DOHH2 (cell line): ENCODE measurements around the gene SLC16A5.

ENCODE experiments used
- H3F3A ChIP-seq: fragments of 200-600 bp; sonication (generic), shearing (Covaris generic); 2 replicates; pipeline ENCODE4 v1.6.0; 2016; ENCODE audit warnings: antibody characterized with exemption, mild to moderate bottlenecking; ENCODE audit not compliant: control insufficient read depth, insufficient read depth
- H3K27ac ChIP-seq: fragments of 200-600 bp; sonication (generic); 2 replicates; pipeline ENCODE4 v1.5.1; 2014; ENCODE audit warnings: low read depth, mild to moderate bottlenecking, low read length, moderate library complexity
- H3K27me3 ChIP-seq: fragments of 200-600 bp; sonication (generic); 2 replicates; pipeline ENCODE4 v1.6.1; 2014; ENCODE audit warnings: mild to moderate bottlenecking, low read length, mixed read lengths; ENCODE audit not compliant: control insufficient read depth
- H3K36me3 ChIP-seq: fragments of 200-600 bp; sonication (generic); 2 replicates; pipeline ENCODE4 v1.6.1; 2014; ENCODE audit warnings: mild to moderate bottlenecking, low read length, moderate library complexity, mixed read lengths; ENCODE audit not compliant: control insufficient read depth
- H3K4me1 ChIP-seq: fragments of 200-600 bp; sonication (generic); 2 replicates; pipeline ENCODE4 v1.6.1; 2014; ENCODE audit warnings: mild to moderate bottlenecking, low read length, mixed read lengths; ENCODE audit not compliant: control insufficient read depth
- H3K4me2 ChIP-seq: fragments of 200-600 bp; sonication (generic); 2 replicates; pipeline ENCODE4 v1.6.0; 2014; ENCODE audit warnings: mild to moderate bottlenecking, low read length, moderate library complexity
- H3K4me3 ChIP-seq: fragments of 200-600 bp; sonication (generic); 2 replicates; pipeline ENCODE4 v1.5.1; 2014; ENCODE audit warnings: mild to moderate bottlenecking, low read length, mixed read lengths
- H3K79me2 ChIP-seq: fragments of 200-600 bp; sonication (generic); 2 replicates; pipeline ENCODE4 v1.6.1; 2014; ENCODE audit warnings: mild to moderate bottlenecking, low read length, mixed read lengths; ENCODE audit not compliant: control insufficient read depth
- H3K9me2 ChIP-seq: fragments of 200-600 bp; sonication (generic); replicated peaks from 2 replicates; pipeline ENCODE4 v1.6.1; 2014; ENCODE audit warnings: mild to moderate bottlenecking, low read length, mixed read lengths; ENCODE audit not compliant: control insufficient read depth
- H3K9me3 ChIP-seq: fragments of 200-600 bp; sonication (generic); 2 replicates; pipeline ENCODE4 v1.6.1; 2014; ENCODE audit warnings: antibody characterized with exemption, low read length, mixed read lengths; ENCODE audit not compliant: control insufficient read depth, insufficient read depth
- H4K20me1 ChIP-seq: fragments of 200-600 bp; sonication (generic); 2 replicates; pipeline ENCODE4 v1.6.0; 2014; ENCODE audit warnings: low read depth, mild to moderate bottlenecking, antibody characterized with exemption, low read length, moderate library complexity; ENCODE audit not compliant: control insufficient read depth, insufficient read depth
- CTCF ChIP-seq: fragments of 200-600 bp; sonication (generic); IDR thresholded peaks from one replicate; pipeline ENCODE4 v1.5.1; 2014; ENCODE audit warnings: antibody characterized with exemption, mild to moderate bottlenecking, low read depth, low read length; ENCODE audit not compliant: poor library complexity, severe bottlenecking
- EZH2phosphoT487 ChIP-seq: fragments of 200-600 bp; sonication (generic); IDR thresholded peaks from 2 replicates; pipeline ENCODE4 v1.6.1; 2017; ENCODE audit warnings: borderline replicate concordance, mild to moderate bottlenecking, antibody characterized with exemption, low read length, moderate library complexity, mixed read lengths

The SLC16A5 gene

GRCh38 chr17:75129576-75129975 lies 41.8 kb downstream of the SLC16A5 start:
- H3K79me2 ChIP-seq, result peaks cover 21% of the 10 kb centered on the region
- H3K4me3 ChIP-seq, result no peak overlapping the region
- no peaks in the 10 kb centered on the region for H3K9me3 ChIP-seq
- peaks cover 24% of the 10 kb centered on the region for H3K4me1 ChIP-seq
- H3K9me2 ChIP-seq, result no peaks in the 10 kb centered on the region
- TF ChIP-seq CTCF (no peak), EZH2phosphoT487 (no peak)
- no peak overlapping the region for H3K4me2 ChIP-seq
- H3K27me3 ChIP-seq, result no peaks in the 10 kb centered on the region
- H4K20me1 ChIP-seq, result no peaks in the 10 kb centered on the region
- H3K27ac ChIP-seq, result no peak overlapping the region
- peaks cover 14% of the 10 kb centered on the region for H3F3A ChIP-seq
- peaks cover 20% of the 10 kb centered on the region for H3K36me3 ChIP-seq

GRCh38 chr17:75130059-75130631 lies 42.4 kb downstream of the SLC16A5 start:
- H3F3A ChIP-seq, result peaks cover 20% of the 10 kb centered on the region
- no peaks in the 10 kb centered on the region for H3K9me3 ChIP-seq
- peaks cover 23% of the 10 kb centered on the region for H3K36me3 ChIP-seq
- TF ChIP-seq CTCF, result no peak
- peak overlapping the region; percentile 93 for H3K4me3 ChIP-seq
- no peaks in the 10 kb centered on the region for H4K20me1 ChIP-seq
- peaks cover 24% of the 10 kb centered on the region for H3K4me1 ChIP-seq
- no peaks in the 10 kb centered on the region for H3K9me2 ChIP-seq
- peak overlapping the region; percentile 66 for H3K4me2 ChIP-seq
- no peaks in the 10 kb centered on the region for H3K27me3 ChIP-seq
- H3K27ac ChIP-seq, result no peak overlapping the region
- H3K79me2 ChIP-seq, result peaks cover 21% of the 10 kb centered on the region

DNA sequence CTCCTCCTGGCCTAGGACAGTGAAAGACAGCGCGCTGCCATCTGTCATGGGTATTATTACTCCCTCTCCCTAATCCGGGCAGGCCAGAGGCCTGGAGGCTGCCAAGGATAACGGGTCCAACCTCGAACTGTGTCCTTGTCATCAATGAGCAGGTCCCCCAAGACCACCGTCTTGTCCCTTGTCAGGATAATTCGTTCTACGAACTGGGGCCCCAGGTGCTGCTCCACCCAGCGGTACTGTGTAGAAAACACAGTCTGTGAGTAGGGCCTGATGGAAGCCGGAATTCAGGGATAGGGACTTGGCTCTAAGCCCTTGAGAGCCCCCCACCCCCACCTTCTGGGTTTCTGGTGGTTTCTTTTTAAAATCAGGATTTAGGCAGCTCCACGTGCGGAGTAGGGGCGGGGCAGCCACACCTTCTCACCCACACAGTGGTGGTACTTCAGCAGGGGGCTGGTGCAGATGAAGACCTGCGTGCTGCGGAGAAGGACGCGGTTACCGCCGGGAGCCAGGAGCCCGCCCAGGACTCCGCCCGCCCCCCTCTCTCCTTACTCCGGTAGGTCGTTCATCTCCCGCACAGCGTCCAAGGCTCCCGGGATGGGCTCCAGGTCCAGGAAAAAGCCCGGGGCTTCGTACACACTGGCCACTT lies 43.0 kb downstream of the SLC16A5 start:
- peaks cover 21% of the 10 kb centered on the region for H3K79me2 ChIP-seq
- H3K9me2 ChIP-seq, result no peaks in the 10 kb centered on the region
- H3F3A ChIP-seq, result peaks cover 26% of the 10 kb centered on the region
- peak overlapping the region; percentile 93 for H3K4me3 ChIP-seq
- peak overlapping the region; percentile 78 for H3K27ac ChIP-seq
- H3K36me3 ChIP-seq, result peaks cover 28% of the 10 kb centered on the region
- H3K27me3 ChIP-seq, result no peaks in the 10 kb centered on the region
- TF ChIP-seq CTCF (peak; percentile 81), EZH2phosphoT487 (no peak)
- H4K20me1 ChIP-seq, result no peaks in the 10 kb centered on the region
- H3K9me3 ChIP-seq, result no peaks in the 10 kb centered on the region
- peak overlapping the region; percentile 66 for H3K4me2 ChIP-seq
- peaks cover 21% of the 10 kb centered on the region for H3K4me1 ChIP-seq
